Body of pancreas (tissue), 4 donors: Measurements from ENCODE around the gene NFIA. TPM values are rescaled to one million over a fixed set of nuclear protein-coding genes. Genes with fewer than 3 reads are reported as not detected.

Experiments
- ATAC-seq: fragments of 150-250 bp; one replicate; pipeline ENCODE4 v1.9.1; 2016
- DNase-seq, 4 donors: peaks; one replicate each; pipeline ENCODE4 v3.0.0-alpha.2; 2019
- H3K27ac ChIP-seq, 4 donors: fragments of 200-600 bp; sonication (generic); 1 replicate in 3 of 4; 2 replicates in 1 of 4; pipeline versions ENCODE4 v1.5.1 to v1.6.1; 2016 to 2019; ENCODE audit warnings: mild to moderate bottlenecking in 1 of 4, mixed read lengths in 1 of 4, moderate library complexity in 1 of 4
- H3K27me3 ChIP-seq, 2 donors: fragments of 200-600 bp; sonication (generic); one replicate each; pipeline ENCODE4 v1.6.0; 2016; ENCODE audit warnings: mild to moderate bottlenecking in 1 of 2
- H3K36me3 ChIP-seq, 2 donors: fragments of 200-600 bp; sonication (generic); replicated peaks in 1 of 2; 2 replicates each; pipeline ENCODE4 v1.5.1; 2016; ENCODE audit warnings: low read depth in 2 of 2; ENCODE audit not compliant: insufficient read depth in 1 of 2
- H3K4me1 ChIP-seq: fragments of 200-600 bp; sonication (generic); one replicate; pipeline ENCODE4 v1.6.0; 2016
- H3K4me3 ChIP-seq, 2 donors: fragments of 200-600 bp; sonication (generic); 1 replicate in 1 of 2; 2 replicates in 1 of 2; pipeline ENCODE4 v1.5.1; 2016 to 2019
- H3K9me3 ChIP-seq, 3 donors: fragments of 200-600 bp; sonication (generic); 1 replicate in 2 of 3; 2 replicates in 1 of 3; pipeline ENCODE4 v1.5.1; 2016
- CTCF ChIP-seq, 7 experiments: fragments of 450-650 bp in 4 of 7; fragments of 200-600 bp in 3 of 7; sonication (generic) in 3 of 7; IDR thresholded peaks; one replicate each; pipeline ENCODE4 v1.5.1; 2016 to 2019; ENCODE audit warnings: antibody characterized with exemption in 7 of 7
- POLR2A ChIP-seq, 3 donors: fragments of 450-650 bp; IDR thresholded peaks; one replicate each; pipeline ENCODE4 v1.6.1; 2016; ENCODE audit warnings: antibody characterized with exemption in 3 of 3, mild to moderate bottlenecking in 2 of 3
- WGBS, 2 donors: methylation state at CpG; one replicate each; pipeline ENCODE4 v1.1.5; 2017; 5-methylcytosine and 5-hydroxymethylcytosine counted together
- intact Hi-C: fragments of 100-400 bp; cut with DNase I; formaldehyde crosslinking; loops from one replicate; pipeline ENCODE4 v1.15.1; 2023
- total RNA-seq, 2 donors: library from RNA; depleted of rRNA; stranded (reverse); fragments of >200 nt; gene quantifications; one replicate each; pipeline ENCODE4 v1.1.0, GENCODE V29; 2016

NFIA gene
- total RNA-seq, 2 donors from 2014 or later = 21.5 to 32.3 TPM

- no peaks in the 10 kb centered on the region for H3K36me3 ChIP-seq
- DNase-seq = peak; percentile 93 to 99 (median 96)
- peak in 2 of 7 experiments; percentile 13 to 25 for TF ChIP-seq CTCF (IDR thresholded peaks at IDR 0.05)
- TF ChIP-seq POLR2A (IDR thresholded peaks at IDR 0.05) = peak in 2 of 3 donors; percentile 47 to 61
- intact Hi-C loops = no loop called here
- 0 to 1% methylated on average over 19 of the region's 19 CpGs for WGBS, 2 donors
- H3K27ac ChIP-seq = peak overlapping the region; percentile 76 to 92 (median 88)
- H3K4me3 ChIP-seq = peak overlapping the region; percentile 21 to 58
- H3K9me3 ChIP-seq = no peaks in the 10 kb centered on the region
- peaks cover 52% of the 10 kb centered on the region for H3K4me1 ChIP-seq
- peak; percentile 81 for ATAC-seq
- H3K27me3 ChIP-seq = no peaks in the 10 kb centered on the region
Measured at GRCh38 chr1:61077676-61078541, 4.5 kb upstream of the NFIA start.

GRCh38 chr1:61078618-61079295 is 3.6 kb upstream of the NFIA start:
- TF ChIP-seq POLR2A (IDR thresholded peaks at IDR 0.05) = no peak
- no peak for TF ChIP-seq CTCF (IDR thresholded peaks at IDR 0.05)
- 27 to 32% methylated on average over 7 of the region's 7 CpGs for WGBS, 2 donors
- H3K4me1 ChIP-seq = peaks cover 52% of the 10 kb centered on the region

GRCh38 chr1:61079296-61079897 is 3.0 kb upstream of the NFIA start:
- TF ChIP-seq CTCF (IDR thresholded peaks at IDR 0.05) = no peak
- no peak for TF ChIP-seq POLR2A (IDR thresholded peaks at IDR 0.05)

More at GRCh38 chr1:61078618-61079295, 3.6 kb upstream of the NFIA start:
- no peak for DNase-seq
- Histone ChIP-seq H3K27ac (peak overlapping the region; percentile 2 to 92 (median 88)), H3K36me3 (no peaks in the 10 kb centered on the region), H3K9me3 (no peaks in the 10 kb centered on the region), H3K27me3 (no peaks in the 10 kb centered on the region), H3K4me3 (no peak overlapping the region)
- no peak for ATAC-seq
- intact Hi-C loops = no loop called here

GRCh38 chr1:61079898-61080336 is 2.4 kb upstream of the NFIA start:
- TF ChIP-seq CTCF (IDR thresholded peaks at IDR 0.05) (peak in 3 of 7 experiments; percentile 18 to 29 (median 26)), POLR2A (IDR thresholded peaks at IDR 0.05) (peak in 2 of 3 donors; percentile 21 to 33)

More at GRCh38 chr1:61079296-61079897, 3.0 kb upstream of the NFIA start:
- Histone ChIP-seq H3K4me1 (peaks cover 55% of the 10 kb centered on the region), H3K36me3 (no peaks in the 10 kb centered on the region), H3K9me3 (no peaks in the 10 kb centered on the region), H3K4me3 (no peak overlapping the region), H3K27me3 (no peaks in the 10 kb centered on the region), H3K27ac (peak overlapping the region; percentile 33 to 91 (median 88))
- DNase-seq (peak in 1 of 4 donors; percentile 22), ATAC-seq (no peak)
- intact Hi-C loops = no loop called here
- 25 to 30% methylated on average over 5 of the region's 5 CpGs for WGBS, 2 donors

More at GRCh38 chr1:61079898-61080336, 2.4 kb upstream of the NFIA start:
- no peaks in the 10 kb centered on the region for H3K27me3 ChIP-seq
- no peaks in the 10 kb centered on the region for H3K9me3 ChIP-seq
- H3K4me3 ChIP-seq = no peak overlapping the region
- peak overlapping the region; percentile 33 to 91 (median 88) for H3K27ac ChIP-seq
- H3K4me1 ChIP-seq = peaks cover 60% of the 10 kb centered on the region
- no peaks in the 10 kb centered on the region for H3K36me3 ChIP-seq
- peak; percentile 83 to 87 (median 84) for DNase-seq
- intact Hi-C loops = no loop called here
- ATAC-seq = peak; percentile 38
- WGBS, 2 donors = 1 to 5% methylated on average over 14 of the region's 14 CpGs
